ENCODE measurements around the gene TBATA. TPM values are rescaled to one million over a fixed set of nuclear protein-coding genes. Genes with fewer than 3 reads are reported as not detected.
"Not testable (repeated sequence)": the region's sequence is repeated elsewhere in the genome, so short reads cannot be mapped to it uniquely, and the experiment has no call there.

TBATA gene
- polyA plus RNA-seq, 12 donors = 0.40 to 0.44 TPM; not detected in 10

DNA sequence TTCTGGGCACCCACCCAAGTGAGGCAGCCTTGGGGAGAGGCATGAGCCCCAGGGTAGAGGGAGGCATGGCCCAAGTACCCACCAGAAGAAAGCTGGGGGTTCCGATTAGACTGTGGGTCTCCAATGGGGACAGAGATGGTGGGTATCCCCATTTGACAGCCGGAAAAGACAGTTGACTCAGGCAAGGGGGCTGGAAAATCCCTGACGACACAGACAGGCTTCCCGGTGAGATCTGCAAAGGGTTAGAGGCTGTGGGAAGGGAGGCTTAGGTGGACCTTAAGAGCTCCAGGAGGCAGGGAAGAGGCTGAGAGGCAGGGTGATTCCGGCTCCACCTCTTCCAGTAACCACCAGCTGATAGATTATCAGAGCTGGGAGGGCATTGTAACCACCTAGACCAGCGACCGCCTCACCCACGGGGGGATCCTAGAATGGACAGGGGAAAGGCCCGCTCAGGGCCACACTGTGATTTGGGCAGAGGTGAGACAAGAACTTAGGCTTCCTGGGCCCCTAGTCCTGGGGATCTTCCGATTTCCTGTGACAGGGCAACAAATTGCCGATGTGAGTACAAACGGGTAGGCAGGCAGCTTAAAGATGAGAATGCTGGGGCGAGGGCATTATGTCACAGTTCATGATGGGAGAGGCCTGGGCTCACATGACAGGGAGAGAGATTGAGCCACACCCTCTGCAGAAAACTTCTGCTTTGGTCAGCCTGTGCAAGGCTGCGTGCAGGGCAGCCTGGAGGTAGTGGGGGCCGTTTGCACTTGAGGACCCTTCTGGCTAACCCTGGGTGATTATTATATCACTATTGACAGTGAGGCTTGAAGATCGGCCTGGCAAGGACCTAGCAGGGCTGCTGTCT, 5.4 kb downstream of the TBATA start:
- DNase-seq = no peak

DNA sequence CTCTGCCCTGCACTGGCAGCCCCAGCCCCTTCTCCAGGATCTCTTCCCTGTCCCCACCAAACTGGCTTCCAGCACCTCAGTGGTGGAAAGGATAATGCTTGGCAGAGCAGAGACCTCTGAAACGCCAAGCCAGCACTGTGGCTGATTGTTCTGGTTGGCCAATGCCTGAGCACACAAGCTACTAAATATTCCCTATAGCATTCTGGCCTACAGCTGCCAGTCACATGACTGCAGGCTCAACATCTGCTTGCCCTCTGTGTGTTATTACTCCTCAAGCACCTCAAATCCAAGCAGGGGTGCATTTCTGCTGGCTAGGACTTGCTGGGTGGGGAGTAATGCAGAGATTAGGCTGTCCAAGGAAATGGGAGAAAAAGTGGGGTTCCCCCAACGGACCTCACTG, 6.1 kb downstream of the TBATA start:
- no peak for DNase-seq

DNA sequence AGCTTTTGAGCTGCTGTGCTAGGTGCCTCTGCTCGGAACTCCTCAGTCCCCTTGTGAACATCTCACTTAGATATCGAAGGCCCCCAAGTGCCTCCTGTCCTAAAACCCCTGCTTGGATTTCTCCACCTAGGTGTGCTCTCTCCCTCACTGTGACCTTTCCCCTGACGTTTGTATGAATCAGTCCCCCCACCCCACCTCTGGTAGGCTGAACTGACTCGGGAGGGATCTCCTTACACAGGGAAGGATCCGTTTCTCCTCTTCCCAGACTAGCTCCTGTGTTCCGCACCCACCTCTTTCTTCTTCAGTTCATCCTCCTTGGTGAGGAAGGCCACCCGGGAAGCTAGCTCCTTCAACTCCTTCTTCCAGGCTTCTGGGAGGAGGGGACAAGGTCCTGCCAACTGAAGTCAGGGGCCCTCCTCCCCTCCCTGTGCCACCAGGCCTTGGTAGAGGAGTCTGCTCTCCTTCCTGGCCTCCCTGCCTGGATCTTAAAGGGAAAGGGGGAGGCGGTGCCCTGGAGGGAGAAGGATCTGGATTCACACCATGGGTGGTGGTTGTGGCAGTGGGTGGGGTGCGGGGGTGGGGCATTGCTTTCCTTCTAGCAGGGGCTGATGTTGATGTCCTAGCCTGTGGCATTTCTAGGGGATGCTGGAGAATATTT, 6.8 kb downstream of the TBATA start:
- DNase-seq = no peak

DNA sequence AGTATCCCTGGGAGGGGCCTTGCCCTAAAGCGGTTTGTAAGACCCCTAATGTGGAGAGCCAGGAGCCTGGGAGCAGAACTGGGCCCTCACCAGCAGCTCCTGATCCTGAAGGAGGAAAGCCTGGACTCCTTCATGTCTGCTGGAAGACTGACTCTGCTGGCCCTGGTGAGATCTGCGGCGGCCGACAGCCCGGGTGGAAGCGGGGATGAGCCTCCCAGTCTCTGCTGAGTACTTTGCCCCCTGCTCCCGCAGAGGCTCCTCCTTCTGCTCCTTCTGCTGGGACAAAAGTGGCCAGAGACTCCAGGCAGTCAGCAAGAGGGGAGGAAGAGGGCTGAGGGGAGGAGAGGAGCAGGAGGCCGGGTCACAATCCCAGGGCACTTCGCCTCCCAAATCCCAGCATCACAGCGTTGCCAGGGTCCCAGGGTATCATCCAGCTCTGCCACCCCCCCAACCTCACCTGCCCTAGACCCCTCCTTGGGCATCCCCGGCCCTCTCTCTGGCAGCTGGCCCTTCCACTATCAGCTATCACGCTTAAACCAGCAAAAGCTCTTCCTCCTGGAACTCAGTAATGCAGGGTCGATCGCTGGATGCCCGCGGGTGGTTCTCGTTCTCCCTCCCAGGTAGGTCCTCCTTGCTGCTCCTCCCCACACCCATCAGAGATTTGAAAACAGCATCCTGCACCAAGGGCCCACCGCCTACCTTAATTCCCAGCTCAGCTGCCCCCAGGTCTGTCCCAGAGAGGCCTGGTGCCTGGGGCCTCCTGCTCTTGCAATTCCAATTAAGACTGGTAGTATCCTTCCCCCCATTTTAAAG, 7.9 kb downstream of the TBATA start:
- no peak for DNase-seq

DNA sequence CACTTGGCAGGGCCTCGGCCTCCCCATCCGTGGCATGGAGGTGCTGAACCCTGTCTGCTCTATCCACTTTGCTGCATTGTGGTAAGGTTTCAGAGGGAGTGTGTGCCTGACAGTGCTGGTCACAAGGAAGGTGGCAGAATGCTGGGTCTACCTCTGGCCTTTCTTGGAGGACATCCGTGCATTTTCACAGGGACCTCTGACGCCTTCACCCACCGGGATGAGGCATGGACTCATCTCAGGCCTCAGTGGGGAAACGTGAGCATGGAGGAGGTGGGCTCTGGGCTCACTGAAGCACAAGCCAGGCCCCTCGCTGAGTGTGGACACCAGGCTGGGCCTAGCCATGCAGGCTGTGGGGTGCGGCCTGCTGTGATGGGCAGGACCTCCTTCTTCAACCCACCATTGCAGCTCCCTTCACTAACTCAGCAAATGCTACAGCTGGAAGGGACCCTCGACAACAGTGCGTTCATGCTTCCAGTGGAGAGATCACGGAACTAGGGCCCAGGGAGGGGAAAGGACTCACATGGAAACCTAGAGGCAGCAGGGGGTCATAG, 8.6 kb downstream of the TBATA start:
- DNase-seq = no peak

DNA sequence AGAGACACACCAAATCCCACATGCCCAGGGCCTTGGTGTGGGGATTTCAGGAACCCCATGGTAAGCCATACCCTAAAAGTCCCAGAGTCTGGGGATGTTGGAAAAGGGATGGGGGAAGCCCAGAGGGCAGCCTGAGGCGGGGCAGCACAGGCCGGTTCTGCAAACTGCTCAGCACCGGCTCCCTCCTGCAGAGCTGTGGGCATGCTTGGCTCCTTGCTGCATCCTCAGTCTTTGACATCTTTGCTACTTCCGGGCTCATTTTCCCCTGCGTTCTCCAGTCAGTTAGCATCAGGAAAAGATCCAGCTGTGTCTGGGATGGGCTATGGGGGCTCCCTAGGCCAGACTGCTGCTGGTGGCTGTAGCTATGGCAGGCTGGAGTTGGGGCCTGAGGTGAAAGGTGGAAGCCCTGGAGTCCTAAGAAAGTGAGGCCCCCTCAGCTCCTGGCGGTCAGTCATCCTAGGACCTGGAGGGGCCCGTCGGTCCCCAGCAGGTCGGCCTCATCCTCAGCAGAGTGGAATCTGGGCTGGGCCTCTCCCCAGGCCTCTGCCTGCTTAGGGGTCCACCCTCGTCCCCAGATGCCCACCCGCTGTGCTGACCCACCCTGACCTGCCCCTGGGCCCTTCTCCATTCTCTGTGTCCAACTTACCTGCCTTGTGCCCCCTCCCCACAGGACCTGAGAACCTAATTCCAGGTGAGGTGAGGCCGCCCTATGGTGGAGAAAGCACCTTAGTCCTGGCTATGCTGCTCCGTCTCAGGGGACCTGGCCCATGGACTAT, 9.3 kb downstream of the TBATA start:
- DNase-seq = no peak

DNA sequence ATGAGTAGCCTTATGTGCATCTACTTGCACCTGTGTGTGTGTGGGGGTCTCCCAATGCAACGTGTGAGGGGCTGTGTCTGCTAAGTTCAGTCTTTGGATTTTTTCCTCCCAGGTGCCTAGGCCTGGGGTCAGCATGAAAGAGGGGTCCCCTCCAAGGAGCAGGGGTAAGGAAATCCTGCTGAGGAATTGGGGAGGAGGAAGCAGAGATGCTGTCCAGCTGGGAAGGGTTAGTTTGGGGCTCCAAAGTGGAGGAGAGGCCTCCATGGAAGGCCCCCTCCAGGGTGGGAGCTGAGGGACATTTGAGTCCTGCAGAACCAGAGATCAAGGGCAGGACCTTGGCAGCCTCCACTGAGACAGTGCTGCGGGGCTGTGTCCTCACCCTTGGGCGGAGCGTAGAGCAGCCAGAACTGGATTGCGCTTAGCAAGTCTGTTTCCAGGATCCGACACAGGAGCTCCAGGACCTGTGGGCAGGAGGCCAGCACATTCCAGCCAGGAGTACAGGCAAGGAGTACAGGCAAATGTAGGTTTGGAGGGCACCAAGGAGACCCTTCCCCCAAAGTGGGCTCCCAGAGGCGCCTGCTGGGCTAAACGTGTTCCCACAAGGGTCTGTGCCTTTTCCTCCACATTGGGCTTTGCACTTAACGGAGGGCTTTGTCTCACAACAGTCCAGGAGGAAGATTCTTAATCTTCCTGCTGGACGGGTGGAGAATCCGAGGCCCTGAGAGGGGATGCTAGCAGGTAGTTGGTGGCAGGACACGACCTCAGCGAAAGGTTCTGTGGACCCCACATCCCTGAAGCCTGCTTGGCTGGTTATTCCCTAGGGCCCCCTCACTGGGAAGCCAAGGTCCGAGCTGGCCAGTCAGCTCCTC, 10.1 kb downstream of the TBATA start:
- no peak for DNase-seq

DNA sequence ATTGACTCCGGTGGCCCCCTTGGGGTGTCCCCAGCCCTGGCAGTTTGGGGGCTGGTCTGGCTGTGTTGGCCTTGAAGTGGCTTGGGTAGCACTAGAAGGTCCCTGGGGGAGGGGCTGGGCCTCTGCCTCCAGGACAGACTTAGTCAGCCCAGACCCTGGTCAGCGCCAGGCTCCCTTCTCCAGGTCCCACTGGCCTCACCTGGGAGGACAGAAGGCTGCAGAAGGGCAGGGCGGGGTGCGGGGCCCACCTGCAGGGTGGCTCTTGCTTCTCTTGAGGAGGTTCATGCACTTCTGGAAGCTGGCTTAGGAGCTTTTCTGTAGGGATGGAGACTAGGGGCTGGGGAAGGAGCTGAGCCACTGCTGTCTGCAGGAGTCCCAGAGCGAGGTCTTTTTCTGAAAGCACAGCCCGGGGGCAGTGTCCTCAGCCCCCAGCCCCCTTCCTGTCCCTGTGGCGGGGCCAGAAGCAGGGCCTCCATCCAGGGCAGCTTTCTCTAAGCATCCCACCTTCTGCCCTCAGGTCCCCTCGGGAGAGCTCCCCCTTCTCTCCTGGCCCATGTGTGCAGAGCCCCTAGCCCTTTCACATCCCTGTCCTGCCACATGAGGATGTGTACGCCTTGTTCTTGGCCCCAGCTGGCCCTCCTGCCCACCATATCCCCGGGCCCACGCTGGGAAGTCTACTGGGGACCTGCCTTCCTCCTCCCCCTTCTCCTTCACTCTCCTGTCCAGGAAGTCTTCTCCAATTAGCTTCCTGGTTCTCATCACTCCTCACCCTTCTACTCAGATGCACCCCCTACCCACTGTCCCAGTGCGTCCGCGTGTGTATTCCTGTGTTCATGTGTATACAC, 11.0 kb downstream of the TBATA start:
- no peak for DNase-seq

DNA sequence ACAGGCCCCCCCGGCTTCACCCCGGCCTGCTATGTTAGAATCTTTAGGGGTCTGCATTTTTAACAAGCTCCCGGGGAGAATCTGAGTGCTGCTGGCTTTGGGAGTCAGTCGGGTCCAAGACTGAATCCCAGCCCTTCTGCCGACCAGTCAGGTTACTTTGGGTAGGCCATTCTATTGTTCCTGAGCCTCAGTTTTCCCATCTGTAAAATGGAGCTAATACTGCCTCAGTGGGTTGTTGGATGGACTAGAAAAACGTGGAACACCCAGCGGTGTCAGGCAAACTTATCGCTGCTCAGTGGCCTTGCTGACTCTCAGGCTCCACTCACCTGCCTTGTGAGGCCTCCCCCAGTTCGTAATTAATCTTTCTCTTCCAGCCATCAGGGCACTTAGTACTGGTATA, 11.7 kb downstream of the TBATA start:
- DNase-seq = no peak

DNA sequence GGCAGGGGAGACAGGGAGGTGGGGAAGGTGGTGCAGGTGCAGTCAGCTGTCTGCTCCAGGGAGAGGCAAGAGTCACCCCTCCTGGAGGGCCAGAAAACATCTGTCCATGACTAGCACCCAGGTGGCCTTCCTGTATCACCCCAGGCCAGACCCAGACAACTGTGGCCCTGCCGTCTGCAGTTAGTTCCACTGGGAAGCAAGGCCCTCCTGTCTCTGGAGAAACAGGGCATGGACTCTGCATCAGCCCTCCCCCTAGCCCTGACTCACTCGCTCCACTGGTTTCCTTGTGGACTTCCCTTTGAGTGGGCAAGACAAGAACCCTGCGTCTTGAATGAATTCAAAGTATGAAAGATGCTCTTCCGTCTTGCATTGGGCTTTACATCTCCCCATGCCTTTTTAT, 12.6 kb downstream of the TBATA start:
- DNase-seq = no peak

DNA sequence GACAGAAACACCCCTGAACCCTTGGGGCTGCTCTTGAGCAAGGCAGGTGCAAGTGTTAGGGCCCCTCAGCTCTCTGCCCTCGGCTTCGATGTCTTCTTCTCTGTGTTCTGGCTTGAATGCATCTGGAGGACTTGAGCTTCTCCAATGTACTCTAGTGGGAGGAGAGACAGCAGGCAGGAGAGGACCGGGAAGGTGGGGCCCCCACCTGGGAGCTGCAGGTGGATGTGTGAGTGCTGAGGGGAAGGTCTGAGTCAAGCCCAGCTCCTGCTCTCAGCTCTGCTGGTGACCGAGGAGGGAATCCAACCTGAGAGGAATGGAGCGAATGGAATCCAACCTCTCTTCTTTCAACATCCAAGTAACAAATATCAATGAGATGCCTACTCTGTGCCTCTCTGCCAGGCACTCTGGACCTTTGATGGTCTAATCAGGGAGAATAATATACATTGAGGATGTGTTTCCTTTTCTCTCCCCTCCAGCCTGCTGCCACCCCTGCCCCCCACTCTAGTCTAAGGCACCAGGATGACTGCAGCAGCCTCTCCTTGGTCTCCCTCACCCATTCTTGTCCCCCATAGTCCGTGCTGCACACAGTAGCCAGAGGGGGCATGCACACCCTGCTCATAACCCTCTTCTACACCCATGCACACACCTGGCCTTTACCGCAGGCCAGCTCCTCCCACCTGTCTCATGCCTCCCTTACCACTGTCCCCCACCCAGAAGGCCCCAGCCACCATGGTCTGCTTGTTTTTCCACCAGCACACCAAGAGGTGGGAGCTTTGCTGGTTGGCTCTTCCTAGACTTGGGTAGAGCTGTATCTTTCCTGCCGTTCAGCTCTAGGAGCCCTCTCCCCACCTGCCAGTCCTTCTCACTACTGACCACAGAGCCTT, 13.6 kb downstream of the TBATA start:
- no peak for DNase-seq

DNA sequence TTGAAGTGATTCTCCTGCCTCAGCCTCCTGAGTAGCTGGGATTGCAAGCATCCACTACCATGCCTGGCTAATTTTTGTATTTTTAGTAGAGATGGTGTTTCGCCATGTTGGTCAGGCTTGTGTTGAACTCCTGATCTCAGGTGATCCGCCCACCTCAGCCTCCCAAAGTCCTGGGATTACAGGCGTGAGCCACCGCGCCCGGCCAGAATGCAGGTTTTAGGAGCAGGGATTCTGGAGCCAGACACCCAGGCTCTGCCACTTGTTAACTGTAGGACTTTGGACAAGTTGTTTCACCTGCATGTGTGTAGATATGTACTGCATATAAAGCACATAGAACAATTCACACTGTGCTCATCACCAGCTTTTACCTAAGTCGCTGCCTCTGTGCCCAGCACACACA, 14.7 kb downstream of the TBATA start:
- not testable (repeated sequence) for DNase-seq

DNA sequence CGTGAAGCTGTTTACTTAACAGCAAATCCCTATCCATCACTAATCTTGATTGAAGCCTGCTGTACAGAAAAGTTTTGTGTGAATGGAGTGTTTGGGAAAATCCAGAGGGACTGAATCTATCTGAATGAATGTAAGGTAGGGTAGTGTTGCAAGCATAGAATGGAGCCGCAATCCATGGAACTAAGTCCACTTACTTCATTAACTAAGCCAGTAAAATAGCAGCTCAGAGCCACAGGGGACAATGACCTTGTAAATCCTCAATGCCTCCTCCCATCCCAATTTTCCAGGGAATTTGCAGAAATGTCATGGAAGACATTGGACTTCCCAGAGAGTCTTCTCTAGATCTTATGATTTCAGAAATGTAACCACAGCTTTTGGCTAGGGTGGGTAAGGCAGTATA, 15.2 kb downstream of the TBATA start:
- no peak for DNase-seq

DNA sequence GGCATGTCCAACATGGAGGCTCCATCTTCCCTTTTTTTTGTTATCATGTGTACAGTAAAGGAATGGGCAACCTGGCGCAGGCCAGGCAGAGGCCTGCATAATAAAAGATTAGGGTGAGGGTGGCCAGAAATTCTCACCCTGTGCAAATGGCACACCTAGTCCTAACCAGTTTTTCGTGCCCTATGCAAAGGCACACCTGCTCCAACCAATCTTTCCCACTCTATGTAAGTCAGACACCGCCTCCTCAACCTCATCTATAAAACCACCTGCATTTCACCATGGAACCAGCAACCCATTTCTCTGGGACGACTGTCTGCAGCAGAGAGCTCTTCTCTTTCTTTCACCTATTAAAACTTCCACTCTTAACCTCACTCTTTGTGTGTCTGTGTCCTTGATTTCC, 16.1 kb downstream of the TBATA start:
- DNase-seq = no peak

DNA sequence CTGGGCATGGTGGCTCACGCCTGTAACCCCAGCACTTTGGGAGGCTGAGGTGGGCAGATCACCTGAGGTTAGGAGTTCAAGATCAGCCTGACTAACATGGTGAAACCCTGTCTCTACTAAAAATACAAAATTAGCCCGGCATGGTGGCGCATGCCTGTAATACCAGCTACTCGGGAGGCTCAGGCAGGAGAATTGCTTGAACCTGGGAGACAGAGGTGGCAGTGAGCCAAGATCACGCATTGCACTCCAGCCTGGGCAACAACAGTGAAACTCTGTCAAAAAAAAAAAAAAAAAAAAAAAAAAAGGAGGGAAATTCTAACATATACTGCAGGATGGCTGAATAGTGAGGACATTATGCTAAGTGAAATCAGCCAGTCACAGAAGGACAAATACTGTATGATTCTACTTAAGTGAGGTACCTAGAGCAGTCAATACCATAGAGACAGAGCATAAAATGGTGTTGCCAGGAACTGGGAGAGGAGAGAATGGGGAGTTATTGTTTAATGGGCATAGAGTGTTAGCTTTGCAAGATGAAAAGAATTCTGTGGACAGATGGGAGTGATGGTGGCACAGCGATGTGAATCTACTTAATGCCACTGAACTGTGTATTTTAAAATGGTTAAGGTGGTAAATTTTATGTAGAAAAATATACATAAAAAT, 17.0 kb downstream of the TBATA start:
- DNase-seq = not testable (repeated sequence)

DNA sequence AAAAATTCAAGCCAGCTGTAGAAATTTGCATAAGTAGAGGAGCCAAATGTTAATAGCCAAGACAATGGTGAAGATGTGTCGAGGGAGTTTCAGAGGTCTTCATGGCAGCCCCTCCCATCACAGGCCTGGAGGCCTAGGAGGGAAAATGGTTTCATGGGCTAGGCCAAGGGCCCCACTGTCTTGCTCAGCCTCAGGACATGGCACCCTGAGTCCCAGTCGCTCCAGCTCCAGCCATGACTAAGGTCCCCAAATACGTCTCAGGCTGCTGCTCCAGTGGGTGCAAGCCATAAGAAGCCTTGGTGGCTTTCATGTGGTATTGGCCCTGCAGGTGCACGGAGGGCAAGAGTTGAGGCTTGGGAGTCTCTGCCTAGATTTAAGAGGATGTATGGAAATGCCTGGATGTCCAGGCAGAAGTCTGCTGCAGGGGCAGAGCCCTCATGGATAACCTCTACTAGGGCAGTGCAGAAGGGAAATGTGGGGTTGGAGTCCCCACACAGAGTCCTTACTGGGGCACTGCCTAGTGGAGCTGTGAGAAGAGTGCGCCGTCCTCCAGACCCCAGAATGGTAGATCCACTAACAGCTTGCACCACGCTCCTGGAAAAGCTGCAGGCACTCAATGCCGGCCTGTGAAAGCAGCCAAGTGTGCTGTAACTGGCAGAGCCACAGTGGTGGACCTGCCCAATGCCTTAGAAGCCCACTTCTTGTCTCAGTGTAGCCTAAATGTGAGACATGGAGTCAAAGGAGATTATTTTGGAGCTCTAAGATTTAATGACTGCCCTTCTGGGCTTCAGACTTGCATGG, 19.2 kb downstream of the TBATA start:
- no peak for DNase-seq

DNA sequence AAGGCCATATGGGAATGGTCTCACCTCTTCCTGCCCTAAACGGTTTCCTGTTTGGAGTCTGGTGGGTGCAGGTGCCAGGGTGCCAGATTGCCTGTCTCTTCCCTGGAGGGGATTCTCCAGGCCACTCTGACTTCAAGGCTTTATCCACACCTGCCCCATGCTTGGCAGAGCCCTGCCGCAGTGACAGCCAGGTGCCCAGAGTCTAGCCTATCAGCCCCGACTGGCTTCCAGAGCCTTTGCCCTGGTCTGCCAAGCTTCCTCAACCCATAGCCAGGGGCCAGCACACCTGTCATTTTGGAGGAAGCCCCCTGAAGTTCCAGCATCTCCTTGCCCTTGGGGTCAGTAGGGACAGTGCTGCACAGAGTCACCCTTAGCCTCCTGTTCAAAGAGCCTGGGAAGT, 21.6 kb downstream of the TBATA start:
- no peak for DNase-seq
